Adipocyte (in vitro differentiated cells): ENCODE data around the gene DLGAP1.
"Not testable (repeated sequence)": the region's sequence is repeated elsewhere in the genome, so short reads cannot be mapped to it uniquely, and the experiment has no call there.

ENCODE experiments used
- DNase-seq: peaks from one replicate; pipeline ENCODE4 v3.0.0-alpha.2; 2015; ENCODE audit warnings: low read depth
- H3K27me3 ChIP-seq: replicated peaks from 2 replicates; pipeline ENCODE4 v1.7.0; 2013; ENCODE audit warnings: mild to moderate bottlenecking, low read length, moderate library complexity; ENCODE audit not compliant: control insufficient read depth, insufficient read depth
- H3K36me3 ChIP-seq: 2 replicates; pipeline ENCODE4 v1.7.0; 2013; ENCODE audit warnings: low read length, mild to moderate bottlenecking, moderate library complexity; ENCODE audit not compliant: control insufficient read depth, insufficient read depth, severe bottlenecking
- H3K4me1 ChIP-seq: 2 replicates; pipeline ENCODE4 v1.7.0; 2013; ENCODE audit warnings: mild to moderate bottlenecking, low read length, moderate library complexity; ENCODE audit not compliant: control insufficient read depth, insufficient read depth
- H3K4me3 ChIP-seq: 2 replicates; pipeline ENCODE4 v1.7.0; 2013; ENCODE audit warnings: mild to moderate bottlenecking, low read length, moderate library complexity
- H3K9ac ChIP-seq: 2 replicates; pipeline ENCODE4 v1.7.0; 2013; ENCODE audit warnings: mild to moderate bottlenecking, low read length, moderate library complexity
- H3K9me3 ChIP-seq: 2 replicates; pipeline ENCODE4 v1.7.0; 2013; ENCODE audit warnings: mild to moderate bottlenecking, low read length, moderate library complexity; ENCODE audit not compliant: control insufficient read depth

DLGAP1 gene

GRCh38 chr18:3709205-3709604, 745.9 kb downstream of the DLGAP1 start:
- no peak for DNase-seq
- H3K36me3 ChIP-seq: no peaks in the 10 kb centered on the region
- H3K4me1 ChIP-seq: peaks cover 10% of the 10 kb centered on the region
- H3K9me3 ChIP-seq: no peaks in the 10 kb centered on the region
- H3K9ac ChIP-seq: no peak overlapping the region
- no peaks in the 10 kb centered on the region for H3K27me3 ChIP-seq
- no peak overlapping the region for H3K4me3 ChIP-seq

GRCh38 chr18:3706279-3707097, 748.6 kb downstream of the DLGAP1 start:
- Histone ChIP-seq H3K4me1 (peaks cover 14% of the 10 kb centered on the region), H3K4me3 (no peak overlapping the region), H3K9me3 (no peaks in the 10 kb centered on the region), H3K9ac (no peak overlapping the region), H3K27me3 (peaks cover 2% of the 10 kb centered on the region), H3K36me3 (no peaks in the 10 kb centered on the region)
- no peak for DNase-seq

GRCh38 chr18:3704556-3705344, 750.4 kb downstream of the DLGAP1 start:
- Histone ChIP-seq H3K36me3 (no peaks in the 10 kb centered on the region), H3K9ac (no peak overlapping the region), H3K9me3 (no peaks in the 10 kb centered on the region), H3K4me3 (no peak overlapping the region), H3K27me3 (peaks cover 2% of the 10 kb centered on the region), H3K4me1 (peaks cover 9% of the 10 kb centered on the region)
- DNase-seq: no peak

GRCh38 chr18:3703732-3704176, 751.4 kb downstream of the DLGAP1 start:
- H3K4me1 ChIP-seq: peaks cover 9% of the 10 kb centered on the region
- H3K27me3 ChIP-seq: peaks cover 2% of the 10 kb centered on the region
- peak overlapping the region; percentile 3 for H3K4me3 ChIP-seq
- H3K9me3 ChIP-seq: no peaks in the 10 kb centered on the region
- peak overlapping the region; percentile 29 for H3K9ac ChIP-seq
- H3K36me3 ChIP-seq: no peaks in the 10 kb centered on the region
- DNase-seq: peak; percentile 67

GRCh38 chr18:3699707-3700567, 755.2 kb downstream of the DLGAP1 start:
- not testable (repeated sequence) for H3K4me3 ChIP-seq, H3K4me1 ChIP-seq, H3K27me3 ChIP-seq, H3K36me3 ChIP-seq, H3K9me3 ChIP-seq, DNase-seq, H3K9ac ChIP-seq

GRCh38 chr18:3694030-3694778, 760.9 kb downstream of the DLGAP1 start:
- H3K4me1 ChIP-seq, H3K36me3 ChIP-seq, H3K9me3 ChIP-seq, H3K9ac ChIP-seq, H3K27me3 ChIP-seq, H3K4me3 ChIP-seq, DNase-seq: not testable (repeated sequence)

- Histone ChIP-seq H3K27me3 (no peaks in the 10 kb centered on the region), H3K9ac (no peak overlapping the region), H3K36me3 (no peaks in the 10 kb centered on the region), H3K4me1 (peaks cover 9% of the 10 kb centered on the region), H3K4me3 (no peak overlapping the region), H3K9me3 (no peaks in the 10 kb centered on the region)
- DNase-seq: no peak
These were observed 761.7 kb downstream of the DLGAP1 start for GRCh38 chr18:3693410-3693809.

- Histone ChIP-seq H3K36me3 (no peaks in the 10 kb centered on the region), H3K9me3 (no peaks in the 10 kb centered on the region), H3K9ac (no peak overlapping the region), H3K4me1 (peaks cover 11% of the 10 kb centered on the region), H3K4me3 (no peak overlapping the region), H3K27me3 (no peaks in the 10 kb centered on the region)
- no peak for DNase-seq
These were observed 762.4 kb downstream of the DLGAP1 start for GRCh38 chr18:3692691-3693090.

GRCh38 chr18:3692113-3692621, 762.9 kb downstream of the DLGAP1 start:
- no peaks in the 10 kb centered on the region for H3K27me3 ChIP-seq
- no peak for DNase-seq
- no peak overlapping the region for H3K9ac ChIP-seq
- no peak overlapping the region for H3K4me3 ChIP-seq
- no peaks in the 10 kb centered on the region for H3K9me3 ChIP-seq
- H3K4me1 ChIP-seq: peaks cover 11% of the 10 kb centered on the region
- no peaks in the 10 kb centered on the region for H3K36me3 ChIP-seq

- DNase-seq: no peak
- H3K27me3 ChIP-seq: no peaks in the 10 kb centered on the region
- H3K36me3 ChIP-seq: no peaks in the 10 kb centered on the region
- H3K4me1 ChIP-seq: peaks cover 11% of the 10 kb centered on the region
- H3K4me3 ChIP-seq: no peak overlapping the region
- H3K9me3 ChIP-seq: no peaks in the 10 kb centered on the region
- no peak overlapping the region for H3K9ac ChIP-seq
These were observed 763.4 kb downstream of the DLGAP1 start for GRCh38 chr18:3691705-3692104.
